Activated T-cell treated with anti-CD3 and anti-CD28 coated beads, Interleukin-2, amount 50 U/mL, for 72 hours (primary cell): Measurements from ENCODE around the gene TTC21A. TPM values are rescaled to one million over a fixed set of nuclear protein-coding genes. Genes with fewer than 3 reads are reported as not detected.
A peak's percentile ranks its signal among the peaks of the same experiment; 100 is the strongest.

ENCODE experiments used
- ATAC-seq, 2 donors: fragments of 150-1000 bp; cut with Tn5 transposase; replicated peaks in 1 of 2; 2 replicates each; pipeline ENCODE4 v1.10.0; 2021; ENCODE audit warnings: moderate library complexity in 2 of 2, mild to moderate bottlenecking in 1 of 2
- DNase-seq, 2 donors: peaks; one replicate each; pipeline ENCODE4 v3.0.0; 2021 to 2022; ENCODE audit warnings: mixed read lengths in 1 of 2
- H3K27ac Mint-ChIP-seq: one replicate; pipeline ENCODE4 v1.8.0; 2022; ENCODE audit warnings: mild to moderate bottlenecking, moderate library complexity, mixed read lengths
- H3K27me3 Mint-ChIP-seq: one replicate; pipeline ENCODE4 v1.8.0; 2022; ENCODE audit warnings: low read depth, mixed read lengths
- H3K36me3 Mint-ChIP-seq, 2 donors: one replicate each; pipeline ENCODE4 v1.8.0; 2022; ENCODE audit warnings: mixed read lengths in 2 of 2, mild to moderate bottlenecking in 1 of 2; ENCODE audit not compliant: insufficient read depth in 2 of 2
- H3K4me1 Mint-ChIP-seq: one replicate; pipeline ENCODE4 v1.8.0; 2022; ENCODE audit warnings: low read depth, mixed read lengths
- H3K4me3 Mint-ChIP-seq, 2 donors: one replicate each; pipeline ENCODE4 v1.8.0; 2022; ENCODE audit warnings: mild to moderate bottlenecking in 2 of 2, mixed read lengths in 2 of 2, moderate library complexity in 2 of 2
- H3K9me3 Mint-ChIP-seq, 2 donors: one replicate each; pipeline ENCODE4 v1.8.0; 2022; ENCODE audit warnings: mixed read lengths in 2 of 2
- total RNA-seq, 2 donors: library from RNA; stranded (reverse); gene quantifications; one replicate each; pipeline ENCODE4 v1.2.3, GENCODE V29; 2022

The TTC21A gene
- total RNA-seq, 2 donors from 2014 or later: 2.0 to 2.2 TPM

DNA sequence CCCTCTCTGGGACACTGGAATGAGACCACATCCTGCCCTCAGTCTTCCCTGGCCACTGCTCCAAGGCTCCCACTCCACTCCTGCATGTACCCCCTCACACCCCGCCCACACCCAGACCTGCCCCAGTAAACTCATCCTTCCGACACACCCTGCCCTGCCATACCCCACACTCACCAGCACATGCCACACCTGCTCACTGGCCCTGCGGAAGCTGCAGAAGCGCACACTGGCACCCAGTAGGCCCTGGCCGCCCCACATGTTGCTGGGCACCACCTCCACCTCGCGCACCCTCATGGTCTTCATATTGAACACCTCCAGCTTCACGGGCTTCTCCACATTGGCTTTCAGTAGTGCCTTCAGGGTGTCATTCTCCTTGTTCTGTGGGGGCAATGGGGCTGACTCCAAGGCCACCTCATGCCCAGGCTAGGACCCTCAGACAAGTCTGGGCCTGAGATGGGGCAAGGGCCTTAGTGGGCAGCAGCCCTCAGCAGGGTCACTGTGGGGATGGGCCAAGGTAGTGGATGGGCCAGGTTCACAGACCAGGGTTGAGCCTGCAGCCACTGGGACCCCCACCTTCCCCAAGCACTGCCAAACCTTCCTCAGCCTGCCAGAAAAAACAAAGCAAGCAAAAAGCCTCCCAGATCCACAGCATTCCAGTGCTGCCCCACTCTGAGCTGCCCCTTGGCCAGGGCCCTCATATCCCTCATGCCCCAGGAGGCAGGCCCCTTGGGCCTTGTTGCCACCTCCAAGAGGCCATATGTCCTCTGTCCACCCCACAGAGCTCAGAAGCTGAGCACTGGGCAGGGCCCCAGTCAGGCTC is 4.8 kb upstream of the TTC21A start:
- Mint-ChIP-seq H3K4me1 (peaks cover 23% of the 10 kb centered on the region), H3K27ac (no peak overlapping the region), H3K9me3 (no peaks in the 10 kb centered on the region), H3K27me3 (no peaks in the 10 kb centered on the region), H3K4me3 (no peak overlapping the region), H3K36me3 (peaks cover 0 to 2% of the 10 kb centered on the region in 2 donors)
- DNase-seq (no peak), ATAC-seq (no peak)

DNA sequence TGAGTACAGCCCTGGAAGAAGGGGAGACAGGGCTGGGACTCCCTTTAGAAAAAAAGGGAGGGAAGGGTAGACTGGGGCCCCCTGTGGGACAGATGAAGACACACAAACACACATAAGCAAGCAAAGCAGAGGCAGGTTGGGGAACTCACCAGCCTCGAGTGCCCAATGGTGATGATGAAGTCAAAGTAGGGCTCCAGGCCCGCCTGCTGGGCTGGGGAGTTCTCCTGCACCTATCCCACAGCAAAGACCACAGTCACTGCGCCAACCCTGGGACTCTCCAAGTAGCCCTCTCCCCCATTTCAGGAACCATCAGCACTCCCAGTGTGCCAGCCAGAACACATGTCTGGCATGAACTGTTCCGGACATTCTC is 4.2 kb upstream of the TTC21A start:
- peaks cover 28% of the 10 kb centered on the region for H3K4me1 Mint-ChIP-seq
- no peak overlapping the region for H3K27ac Mint-ChIP-seq
- H3K4me3 Mint-ChIP-seq: no peak overlapping the region
- H3K27me3 Mint-ChIP-seq: no peaks in the 10 kb centered on the region
- peaks cover 0 to 4% of the 10 kb centered on the region in 2 donors for H3K36me3 Mint-ChIP-seq
- H3K9me3 Mint-ChIP-seq: no peaks in the 10 kb centered on the region
- no peak for DNase-seq
- ATAC-seq: no peak

DNA sequence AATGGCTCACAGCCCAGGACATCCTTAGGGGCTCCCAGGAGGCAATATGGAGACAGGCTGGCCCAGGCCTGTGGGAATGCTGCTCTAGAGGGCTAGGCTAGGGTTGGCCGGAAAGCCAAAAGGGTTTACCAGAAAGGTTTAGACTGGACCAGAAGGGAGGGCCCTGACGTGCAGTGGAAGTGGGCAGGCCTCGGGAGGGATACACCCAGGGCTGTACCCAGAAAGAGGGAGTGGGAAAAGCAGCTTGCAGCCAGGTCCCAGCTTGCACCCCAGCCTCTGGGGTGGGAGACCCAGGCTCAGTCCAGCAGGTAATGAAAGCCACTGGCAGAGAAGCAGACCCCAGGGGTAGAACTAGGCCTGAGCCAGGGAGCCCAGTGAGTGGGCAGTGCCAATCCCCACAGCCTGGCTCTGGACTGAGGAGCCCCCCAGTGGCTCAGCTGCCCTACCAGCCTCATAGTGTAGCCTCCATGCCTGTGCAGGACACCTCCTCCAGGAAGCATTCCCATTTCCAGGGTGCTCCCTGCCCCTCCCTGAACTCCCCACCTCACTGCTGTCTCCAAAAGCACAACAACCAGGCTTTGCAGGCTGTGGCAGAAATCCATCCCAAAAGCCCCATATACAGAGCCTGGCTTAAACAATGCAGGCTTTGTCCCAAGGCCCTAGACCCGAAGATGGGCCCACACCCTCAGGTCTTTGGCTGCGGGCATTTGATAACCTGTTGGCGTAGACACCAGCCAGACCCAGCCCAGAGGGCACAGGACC is 3.5 kb upstream of the TTC21A start:
- no peaks in the 10 kb centered on the region for H3K27me3 Mint-ChIP-seq
- peaks cover 0 to 4% of the 10 kb centered on the region in 2 donors for H3K36me3 Mint-ChIP-seq
- H3K4me1 Mint-ChIP-seq: peaks cover 35% of the 10 kb centered on the region
- no peaks in the 10 kb centered on the region for H3K9me3 Mint-ChIP-seq
- DNase-seq: no peak
- H3K4me3 Mint-ChIP-seq: no peak overlapping the region
- ATAC-seq: no peak
- H3K27ac Mint-ChIP-seq: peak overlapping the region; percentile 52

DNA sequence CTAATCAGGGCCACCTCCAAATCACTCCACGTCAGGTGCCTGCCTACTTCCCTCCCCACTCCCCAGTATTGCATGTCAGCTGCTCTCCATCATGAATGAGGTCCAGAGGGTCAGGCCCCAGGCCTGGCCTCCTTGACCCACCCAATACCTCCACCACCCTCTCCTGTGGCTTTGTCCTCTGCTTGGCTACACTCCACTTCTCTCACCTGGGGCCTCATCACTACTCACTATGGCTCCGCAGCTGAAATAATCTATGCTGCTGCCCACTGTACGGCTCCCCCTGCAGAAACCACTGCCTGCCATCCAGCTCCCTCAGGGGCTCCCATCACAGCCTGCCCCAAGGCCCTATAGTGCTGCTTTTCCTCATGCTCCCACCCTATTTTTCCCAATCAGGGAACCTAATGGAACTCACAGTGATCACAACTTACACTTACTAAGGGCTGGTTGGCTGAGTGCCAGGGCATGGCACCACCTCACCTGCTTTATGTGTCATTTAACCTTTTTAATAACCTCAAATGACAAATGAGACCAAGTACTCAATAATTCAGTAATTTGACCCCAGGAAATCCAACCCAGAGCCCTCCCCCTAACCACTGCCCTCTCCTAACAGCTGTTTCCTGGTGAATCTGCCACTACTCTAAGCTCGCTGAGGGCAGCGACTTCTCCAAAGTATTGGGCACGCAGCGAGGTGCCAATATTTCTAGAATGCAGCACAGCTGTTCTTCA is 2.4 kb upstream of the TTC21A start:
- H3K4me1 Mint-ChIP-seq: peaks cover 37% of the 10 kb centered on the region
- no peaks in the 10 kb centered on the region for H3K27me3 Mint-ChIP-seq
- no peak for DNase-seq
- no peaks in the 10 kb centered on the region for H3K9me3 Mint-ChIP-seq
- no peak for ATAC-seq
- H3K36me3 Mint-ChIP-seq: peaks cover 0 to 4% of the 10 kb centered on the region in 2 donors
- no peak overlapping the region for H3K27ac Mint-ChIP-seq
- H3K4me3 Mint-ChIP-seq: no peak overlapping the region

DNA sequence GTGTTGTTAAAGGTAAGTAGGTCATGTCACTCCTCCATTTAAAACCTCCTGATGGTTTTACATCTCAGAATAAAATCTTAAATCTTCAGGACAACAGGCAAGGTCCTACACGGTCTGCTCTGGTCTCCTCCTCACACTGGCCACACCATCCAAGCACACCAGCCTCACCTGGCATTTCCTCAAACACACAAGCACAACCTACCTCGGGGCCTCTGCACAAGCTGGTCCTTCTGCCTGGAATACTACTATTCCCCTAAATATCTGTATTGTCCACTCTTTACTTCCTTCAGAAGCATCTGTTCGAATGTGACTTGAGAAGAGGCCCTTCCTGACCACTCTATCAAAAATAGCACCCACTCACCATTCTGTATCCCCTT is 1.8 kb upstream of the TTC21A start:
- Mint-ChIP-seq H3K9me3 (no peaks in the 10 kb centered on the region), H3K4me3 (peak overlapping the region; percentile 85 to 86), H3K4me1 (peaks cover 37% of the 10 kb centered on the region), H3K27me3 (no peaks in the 10 kb centered on the region), H3K36me3 (peaks cover 0 to 4% of the 10 kb centered on the region in 2 donors), H3K27ac (peak overlapping the region; percentile 59)
- no peak for ATAC-seq
- DNase-seq: no peak

DNA sequence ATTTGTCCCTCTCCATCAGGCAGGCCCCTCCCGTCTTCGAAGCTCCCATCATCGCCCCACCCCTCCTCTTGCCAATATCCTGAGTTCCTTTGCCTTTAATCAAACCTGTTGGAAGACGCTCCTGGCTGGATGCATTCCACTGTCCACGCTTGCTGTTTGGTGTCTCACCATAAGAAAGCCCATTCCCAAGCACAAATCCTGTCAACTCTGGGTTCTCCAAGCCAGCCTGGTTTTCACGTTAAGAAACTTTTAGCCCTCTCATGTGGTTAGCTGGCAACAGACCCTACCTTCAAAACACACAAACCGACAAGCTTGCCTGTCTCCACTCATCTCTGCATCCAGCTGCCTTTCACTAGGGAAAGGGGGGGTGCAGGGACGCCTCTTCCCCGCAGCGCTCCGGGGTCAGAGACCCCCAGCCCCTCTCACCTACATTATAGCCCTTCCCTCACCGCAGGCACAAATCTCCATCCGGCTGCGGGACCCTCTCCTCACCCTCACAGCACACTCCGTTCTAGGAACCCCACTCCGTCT is 1.1 kb upstream of the TTC21A start:
- DNase-seq: no peak
- no peak for ATAC-seq

DNA sequence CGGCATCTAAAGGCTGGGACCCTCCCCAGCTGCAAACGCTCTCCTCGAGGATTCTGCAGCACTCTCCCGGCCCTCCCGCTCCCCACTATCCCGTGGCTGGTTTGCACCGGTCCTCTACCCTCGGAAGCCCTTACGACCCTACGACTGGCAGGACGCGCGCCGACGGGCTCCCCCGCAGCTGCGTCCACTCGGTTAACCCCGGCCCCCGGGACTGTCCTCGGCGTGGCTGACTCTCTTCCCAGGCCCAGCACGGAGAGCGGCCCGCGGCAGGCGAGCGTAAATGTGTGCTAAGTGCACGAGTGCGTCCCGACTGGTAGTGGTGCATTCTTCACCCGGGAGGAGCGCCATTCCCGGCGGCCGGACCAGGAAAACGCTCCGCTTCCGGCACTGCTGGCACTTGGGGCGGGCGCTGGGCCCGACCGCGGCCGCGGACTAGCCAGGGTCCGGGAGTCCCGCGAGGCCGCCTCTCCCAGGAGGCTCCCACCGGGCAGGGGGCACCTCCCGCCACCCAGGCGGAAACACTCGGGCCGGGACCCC is 561 bp upstream of the TTC21A start:
- peaks cover 37% of the 10 kb centered on the region for H3K4me1 Mint-ChIP-seq
- no peaks in the 10 kb centered on the region for H3K27me3 Mint-ChIP-seq
- ATAC-seq: peak; percentile 28 to 42
- H3K9me3 Mint-ChIP-seq: no peaks in the 10 kb centered on the region
- peak; percentile 32 to 33 for DNase-seq
- peaks cover 0 to 4% of the 10 kb centered on the region in 2 donors for H3K36me3 Mint-ChIP-seq
- peak overlapping the region; percentile 28 for H3K27ac Mint-ChIP-seq
- H3K4me3 Mint-ChIP-seq: peak overlapping the region; percentile 85 to 86

More for the DNA sequence above, 1.1 kb upstream of the TTC21A start:
- Mint-ChIP-seq H3K36me3 (peaks cover 0 to 4% of the 10 kb centered on the region in 2 donors), H3K9me3 (no peaks in the 10 kb centered on the region), H3K27me3 (no peaks in the 10 kb centered on the region), H3K27ac (peak overlapping the region; percentile 59), H3K4me1 (peaks cover 37% of the 10 kb centered on the region), H3K4me3 (peak overlapping the region; percentile 85 to 86)

DNA sequence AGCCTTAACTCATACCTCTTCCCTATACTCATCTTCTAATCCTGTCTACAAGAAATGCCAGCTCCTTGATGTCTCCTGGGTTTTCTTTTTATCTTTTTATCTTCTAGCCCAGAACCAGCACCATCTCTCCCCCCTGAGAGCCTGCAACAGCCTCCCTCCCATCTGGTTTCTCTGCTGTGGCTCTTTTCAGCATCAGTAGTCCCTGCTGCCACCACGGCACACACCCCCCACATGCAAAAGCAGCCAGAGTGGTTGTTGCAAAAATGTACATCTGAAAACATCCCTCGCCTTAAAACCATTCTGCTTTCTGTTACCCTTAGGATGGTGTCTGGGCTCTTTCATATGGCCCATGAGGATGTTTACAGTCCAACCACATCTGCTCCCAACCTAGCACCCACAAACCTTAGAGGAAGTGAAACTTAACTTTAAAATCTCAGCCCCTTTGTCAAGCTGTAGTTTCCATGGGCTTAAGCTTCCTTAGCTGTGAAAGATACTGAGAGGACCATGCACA is 775 bp downstream of the TTC21A start:
- Mint-ChIP-seq H3K4me3 (peak overlapping the region; percentile 93 to 95), H3K9me3 (no peaks in the 10 kb centered on the region), H3K4me1 (peaks cover 37% of the 10 kb centered on the region), H3K27ac (peak overlapping the region; percentile 59), H3K27me3 (no peaks in the 10 kb centered on the region), H3K36me3 (peaks cover 0 to 4% of the 10 kb centered on the region in 2 donors)
- DNase-seq (no peak), ATAC-seq (peak; percentile 22 to 33)

DNA sequence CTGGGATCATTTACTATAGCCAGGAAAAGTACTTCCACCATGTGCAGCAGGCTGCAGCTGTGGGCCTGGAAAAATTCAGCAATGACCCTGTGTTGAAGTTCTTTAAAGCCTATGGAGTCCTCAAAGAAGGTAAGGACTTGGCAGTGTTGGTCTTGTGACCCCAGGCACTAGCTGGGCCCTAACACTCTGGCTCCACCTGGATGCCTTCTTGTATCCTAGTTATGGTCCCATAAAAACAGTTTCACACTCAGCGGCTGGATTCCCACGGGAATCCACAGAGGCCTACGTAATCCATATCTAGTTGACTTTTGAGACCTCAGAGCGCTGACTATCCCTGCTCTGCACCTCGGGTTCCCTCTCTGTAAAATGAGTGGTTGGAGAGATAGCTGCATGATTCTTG is 1.6 kb downstream of the TTC21A start:
- Mint-ChIP-seq H3K4me3 (no peak overlapping the region), H3K9me3 (no peaks in the 10 kb centered on the region), H3K36me3 (peaks cover 0 to 4% of the 10 kb centered on the region in 2 donors), H3K4me1 (peaks cover 37% of the 10 kb centered on the region), H3K27ac (no peak overlapping the region), H3K27me3 (no peaks in the 10 kb centered on the region)
- DNase-seq: no peak
- ATAC-seq: no peak

DNA sequence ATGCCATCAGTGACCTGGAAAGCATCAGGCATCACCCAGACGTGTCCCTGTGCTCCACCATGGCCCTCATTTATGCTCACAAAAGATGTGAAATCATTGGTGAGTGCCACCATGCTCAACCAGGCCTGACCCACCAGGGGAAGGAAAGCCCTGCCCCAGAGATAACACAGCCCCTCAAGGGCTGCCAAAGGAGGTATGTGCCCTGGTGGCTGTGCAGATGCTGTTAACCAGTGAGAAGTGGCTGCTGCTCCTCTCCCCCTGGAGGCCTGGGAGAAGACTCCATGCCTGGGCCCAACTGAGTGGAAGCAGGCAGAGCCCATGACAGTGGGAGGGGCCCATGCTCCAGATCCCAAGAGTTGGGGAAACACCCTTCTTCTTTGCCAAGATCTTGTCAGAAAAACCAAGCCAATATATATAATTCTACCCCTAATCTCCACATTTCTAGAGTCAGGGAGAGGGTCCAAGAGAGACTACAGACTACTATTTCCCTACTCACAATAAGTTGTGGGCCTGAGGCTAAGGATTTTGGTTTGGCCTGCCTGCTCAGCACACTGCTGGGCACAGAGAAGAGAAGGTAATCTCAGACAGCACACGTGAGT is 2.7 kb downstream of the TTC21A start:
- Mint-ChIP-seq H3K4me3 (no peak overlapping the region), H3K27ac (no peak overlapping the region), H3K27me3 (no peaks in the 10 kb centered on the region), H3K9me3 (no peaks in the 10 kb centered on the region), H3K4me1 (peaks cover 32% of the 10 kb centered on the region), H3K36me3 (peaks cover 0 to 4% of the 10 kb centered on the region in 2 donors)
- ATAC-seq (no peak), DNase-seq (no peak)

DNA sequence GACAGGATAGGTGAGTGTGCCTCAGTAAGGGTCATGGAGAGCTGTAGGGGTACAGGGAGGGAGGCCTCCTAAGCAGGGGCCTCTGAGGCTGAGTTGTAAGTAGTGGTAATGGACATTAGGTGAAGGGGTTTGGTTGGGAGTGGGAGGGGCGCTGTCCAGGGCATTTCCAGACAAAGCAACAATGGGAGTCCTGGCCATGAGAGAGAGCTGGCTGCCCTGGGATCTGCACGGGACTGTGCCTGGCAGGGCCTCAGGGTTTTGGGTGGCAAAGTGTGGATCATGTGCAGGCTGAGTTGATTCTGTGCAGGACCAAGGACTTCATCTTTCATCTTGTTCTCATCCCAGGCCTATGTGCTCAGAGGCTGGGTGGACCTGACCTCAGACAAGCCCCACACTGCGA is 4.6 kb downstream of the TTC21A start:
- Mint-ChIP-seq H3K4me3 (no peak overlapping the region), H3K27ac (no peak overlapping the region), H3K36me3 (peaks cover 0 to 4% of the 10 kb centered on the region in 2 donors), H3K27me3 (no peaks in the 10 kb centered on the region), H3K9me3 (no peaks in the 10 kb centered on the region), H3K4me1 (peaks cover 16% of the 10 kb centered on the region)
- ATAC-seq (no peak), DNase-seq (no peak)

DNA sequence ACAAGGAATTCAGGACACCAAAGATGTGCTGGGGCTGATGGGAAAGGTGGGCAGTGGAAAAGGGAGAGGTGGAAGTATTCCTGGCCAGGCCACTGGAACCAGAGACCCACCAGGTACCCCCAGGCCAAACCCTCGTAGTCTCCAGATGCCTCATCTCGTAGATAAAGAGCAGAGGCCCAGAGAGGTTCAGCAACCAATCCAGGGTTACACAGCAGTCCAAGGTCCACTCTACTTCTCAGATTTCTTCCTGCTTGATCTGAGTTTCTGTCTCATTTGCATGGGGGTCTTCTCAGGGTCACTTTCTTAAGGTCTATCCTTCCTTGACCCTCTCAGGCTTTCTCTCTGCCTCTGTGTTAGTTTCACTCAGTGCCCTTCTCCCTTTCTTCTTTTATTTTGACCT is 5.1 kb downstream of the TTC21A start:
- ATAC-seq: no peak

More for the DNA sequence above, 5.1 kb downstream of the TTC21A start:
- H3K36me3 Mint-ChIP-seq: peaks cover 0 to 3% of the 10 kb centered on the region in 2 donors
- H3K9me3 Mint-ChIP-seq: no peaks in the 10 kb centered on the region
- peaks cover 16% of the 10 kb centered on the region for H3K4me1 Mint-ChIP-seq
- no peak overlapping the region for H3K4me3 Mint-ChIP-seq
- no peaks in the 10 kb centered on the region for H3K27me3 Mint-ChIP-seq
- no peak overlapping the region for H3K27ac Mint-ChIP-seq
- DNase-seq: no peak
